HG02642 (cell line): ENCODE data around the gene DDX41.
"Not testable (repeated sequence)": the region's sequence is repeated elsewhere in the genome, so short reads cannot be mapped to it uniquely, and the experiment has no call there.

Source experiments
- ATAC-seq: cut with Tn5 transposase; IDR thresholded peaks from one replicate; pipeline ENCODE4 v1.9.1; 2021; ENCODE audit warnings: mild to moderate bottlenecking; ENCODE audit not compliant: unreplicated experiment, poor library complexity

DDX41 gene

DNA sequence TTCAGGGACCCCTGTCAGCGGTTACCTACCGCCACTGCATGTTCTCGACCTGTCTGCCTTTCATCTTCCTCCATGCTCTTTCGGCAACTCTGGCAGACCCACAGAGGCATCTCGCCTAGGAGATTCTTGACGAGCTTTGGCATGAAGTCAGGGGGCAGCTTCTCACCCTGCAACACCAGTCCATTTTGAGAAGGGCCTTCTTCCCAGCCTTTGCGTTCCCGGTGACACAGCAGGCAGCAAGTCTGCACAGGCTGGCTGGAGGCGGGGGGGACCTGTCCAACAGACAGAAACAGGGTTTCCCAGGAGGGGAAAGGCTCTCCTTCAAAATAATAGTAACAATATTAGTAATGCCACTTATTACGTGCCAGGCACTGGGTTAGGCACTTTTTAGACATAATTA lies 22.1 kb upstream of the DDX41 start:
- no peak for ATAC-seq

DNA sequence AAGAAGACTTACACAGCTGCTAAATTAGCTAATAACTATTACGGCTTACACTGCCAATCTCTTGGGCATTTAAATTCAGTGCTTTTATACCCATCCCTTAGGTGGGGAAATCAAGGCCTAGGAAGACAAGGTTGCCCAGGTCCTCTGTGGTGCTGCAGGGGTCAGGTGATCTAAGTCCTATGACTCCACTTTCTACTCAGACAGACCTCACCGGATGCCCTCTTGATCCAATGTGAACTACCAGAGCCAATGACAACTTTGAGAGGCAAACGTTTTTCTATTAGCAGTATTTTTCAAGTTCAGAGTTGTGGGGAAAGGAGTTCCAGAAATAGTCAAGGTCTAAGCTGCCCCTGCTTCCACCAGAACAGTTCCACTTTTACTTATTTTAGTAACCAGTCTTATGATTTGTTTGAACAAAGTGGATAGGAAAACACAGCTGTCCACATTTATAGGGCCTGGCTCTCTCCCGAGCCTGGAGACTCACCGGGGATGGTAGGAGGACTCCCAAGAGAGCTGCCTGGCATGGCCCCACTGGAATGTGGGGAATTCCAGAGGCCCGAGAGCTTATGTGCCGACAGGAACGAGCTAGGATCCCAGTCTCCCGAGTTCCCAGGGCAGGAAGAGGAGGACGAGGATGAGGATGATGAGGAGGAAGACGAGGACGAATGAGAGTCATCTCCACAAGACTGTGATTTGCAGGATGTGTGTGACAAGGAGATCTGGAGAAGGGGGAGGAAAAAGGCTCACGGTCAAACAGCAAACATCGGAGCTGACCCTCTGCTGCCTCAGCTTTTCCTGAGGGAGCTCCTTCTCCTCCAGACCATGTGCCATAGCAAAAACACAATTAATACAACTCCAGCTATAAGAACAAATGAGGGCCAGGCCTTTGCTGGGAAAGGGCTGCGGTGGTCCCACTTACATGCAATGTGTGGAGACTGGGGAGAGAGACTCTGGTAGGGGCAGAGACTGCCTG lies 20.9 kb upstream of the DDX41 start:
- no peak for ATAC-seq

DNA sequence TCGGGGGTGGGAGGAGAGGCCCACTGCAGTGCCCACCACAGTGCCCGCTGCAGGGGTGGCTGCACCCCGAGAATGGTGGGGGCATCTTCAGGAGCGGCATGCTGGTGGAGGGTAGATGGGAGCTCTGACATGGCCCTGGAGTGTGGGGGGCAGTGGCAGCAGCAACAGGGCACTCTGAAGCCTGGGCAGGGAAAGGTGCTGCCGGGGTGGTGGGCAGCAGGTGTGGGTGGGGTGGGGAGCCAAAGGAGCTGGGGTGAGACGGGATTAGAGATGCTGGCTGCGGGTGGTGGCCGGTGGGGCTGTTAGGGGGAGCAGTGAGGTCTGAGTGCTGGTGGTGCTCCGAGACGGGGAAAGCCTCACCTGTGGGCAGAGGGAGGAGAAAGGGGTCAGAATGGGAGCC lies 19.6 kb upstream of the DDX41 start:
- no peak for ATAC-seq

DNA sequence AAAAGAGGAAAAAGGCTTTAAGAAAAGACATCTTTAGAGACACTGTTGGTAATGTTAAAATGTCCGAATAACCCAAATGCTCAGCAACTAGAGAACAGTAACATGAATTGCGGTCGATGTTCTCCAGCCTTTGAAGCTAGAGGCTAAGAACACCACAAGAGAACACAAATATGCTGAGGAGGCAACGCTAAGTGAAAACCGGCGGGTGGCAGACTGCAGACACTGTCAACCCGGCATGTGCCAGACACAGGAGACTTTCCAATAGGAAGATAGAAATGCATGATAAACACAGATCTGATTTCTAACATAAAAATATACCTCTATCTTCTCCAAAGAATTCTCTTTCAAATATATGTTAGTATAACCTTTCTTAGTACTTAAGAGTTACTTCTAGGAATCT lies 18.4 kb upstream of the DDX41 start:
- no peak for ATAC-seq

DNA sequence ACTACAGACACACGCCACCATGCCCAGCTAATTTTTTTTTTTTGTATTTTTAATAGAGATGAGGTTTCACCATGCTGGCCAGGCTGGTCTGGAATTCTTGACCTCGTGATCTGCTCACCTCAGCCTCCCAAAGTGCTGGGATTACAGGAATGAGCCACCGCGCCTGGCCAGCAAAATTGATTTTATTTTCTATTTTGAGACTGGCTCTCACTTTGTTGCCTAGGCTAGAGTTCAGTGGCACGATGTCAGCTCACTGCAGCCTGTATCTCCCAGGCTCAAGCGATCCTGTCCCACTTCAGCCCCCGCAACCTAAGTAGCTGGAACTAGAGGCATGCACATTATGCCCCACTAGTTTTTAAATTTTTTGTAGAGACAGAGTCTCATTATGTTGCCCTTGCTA lies 17.7 kb upstream of the DDX41 start:
- ATAC-seq, result not testable (repeated sequence)

DNA sequence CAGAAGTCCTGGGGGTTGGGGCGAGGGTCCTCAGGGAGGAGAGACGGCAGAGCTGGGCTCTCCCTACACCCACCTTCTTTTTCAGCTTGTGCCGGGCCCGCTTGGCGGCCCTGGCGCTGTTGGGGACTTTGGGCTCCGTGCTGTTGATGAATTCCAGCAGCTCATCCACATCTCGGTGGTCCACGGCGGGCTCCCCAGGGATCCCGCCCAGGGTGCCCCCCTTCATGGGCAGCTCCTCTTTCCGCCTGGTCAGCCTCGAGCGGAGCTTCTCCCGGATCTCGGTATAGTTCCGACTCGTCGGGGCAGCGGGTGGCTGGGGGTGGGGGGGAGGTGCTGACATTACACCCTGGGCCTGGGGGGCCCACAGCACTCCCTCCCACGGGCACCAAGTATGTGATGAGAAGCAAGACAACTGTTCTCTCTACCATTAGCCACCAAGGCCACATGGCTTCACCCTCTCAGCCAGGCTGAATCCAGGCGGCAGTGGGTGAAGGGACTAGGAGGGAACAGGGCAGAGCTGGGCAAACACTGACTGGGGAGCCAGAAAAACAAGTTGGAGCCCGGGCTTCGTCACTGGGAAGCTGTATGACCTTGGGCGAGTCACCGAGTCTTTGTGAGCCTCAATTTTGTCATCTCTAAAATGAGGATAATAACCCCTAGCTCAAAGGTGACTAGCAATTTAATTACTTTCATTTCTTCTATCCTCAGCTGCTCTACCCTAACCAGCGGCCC lies 14.6 kb upstream of the DDX41 start:
- ATAC-seq, result no peak

DNA sequence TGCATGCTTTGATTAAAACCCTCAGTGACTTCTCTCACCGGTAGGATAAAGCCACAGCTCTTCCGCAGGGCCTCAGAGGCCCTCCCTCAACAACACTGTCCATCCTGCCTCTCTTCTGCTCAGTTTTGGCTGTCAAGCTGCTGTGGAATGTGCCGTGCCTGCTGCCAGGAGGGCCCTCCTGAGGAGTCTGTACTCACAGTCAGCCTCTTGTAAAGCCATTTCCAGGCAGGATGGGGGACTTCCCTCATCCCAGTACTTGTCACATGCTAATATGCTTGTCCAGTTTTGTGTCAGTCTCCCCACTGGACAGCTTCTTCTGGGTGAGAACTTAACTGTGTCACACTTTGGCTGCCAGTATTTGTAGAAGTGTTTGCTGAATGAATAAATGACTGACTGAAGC lies 13.9 kb upstream of the DDX41 start:
- no peak for ATAC-seq

DNA sequence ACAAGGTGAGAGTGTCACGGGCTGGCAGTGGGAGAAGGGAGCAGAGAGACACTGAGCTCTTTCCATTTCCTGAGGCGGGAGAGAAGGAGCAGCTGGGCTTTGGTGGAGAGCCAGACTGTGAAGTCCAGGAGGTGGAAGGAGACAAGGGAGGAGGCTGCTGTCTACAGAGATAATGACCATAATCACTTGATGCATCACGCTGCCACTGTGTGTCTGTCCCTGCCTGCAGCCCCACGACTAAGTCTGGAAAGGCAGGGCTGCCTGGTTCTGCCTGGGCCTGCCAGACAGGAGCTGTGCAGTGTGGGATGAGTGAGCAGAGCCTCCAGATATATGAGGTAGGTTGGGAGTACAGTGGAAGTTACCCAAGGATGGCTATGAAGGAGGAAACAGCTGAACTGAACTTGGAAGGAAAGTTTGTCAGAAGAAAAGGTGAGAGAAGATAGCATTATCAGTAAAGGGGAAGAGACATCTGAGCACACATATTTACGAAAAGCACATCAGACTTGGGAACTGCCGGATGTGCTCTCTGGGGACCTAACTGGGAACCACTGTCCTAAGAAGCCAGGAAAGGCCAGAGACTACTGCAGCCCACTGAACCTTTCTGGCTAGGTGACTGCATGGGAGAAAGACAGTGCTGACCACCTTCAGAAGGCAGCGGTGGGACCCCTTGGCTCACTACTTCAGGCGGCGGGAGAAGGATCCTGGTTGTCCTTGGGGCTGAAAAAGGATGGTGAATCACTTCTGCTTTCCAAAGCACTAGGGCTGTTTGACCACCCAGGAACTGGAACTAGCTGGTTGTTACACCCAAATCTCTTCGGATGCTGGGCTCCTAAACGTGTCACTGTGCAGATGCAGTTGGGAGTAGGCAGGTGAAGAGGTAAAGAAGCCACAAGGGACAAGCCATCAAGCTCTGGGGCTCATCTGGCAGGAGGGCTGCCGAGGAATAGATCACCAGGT lies 12.8 kb upstream of the DDX41 start:
- no peak for ATAC-seq

DNA sequence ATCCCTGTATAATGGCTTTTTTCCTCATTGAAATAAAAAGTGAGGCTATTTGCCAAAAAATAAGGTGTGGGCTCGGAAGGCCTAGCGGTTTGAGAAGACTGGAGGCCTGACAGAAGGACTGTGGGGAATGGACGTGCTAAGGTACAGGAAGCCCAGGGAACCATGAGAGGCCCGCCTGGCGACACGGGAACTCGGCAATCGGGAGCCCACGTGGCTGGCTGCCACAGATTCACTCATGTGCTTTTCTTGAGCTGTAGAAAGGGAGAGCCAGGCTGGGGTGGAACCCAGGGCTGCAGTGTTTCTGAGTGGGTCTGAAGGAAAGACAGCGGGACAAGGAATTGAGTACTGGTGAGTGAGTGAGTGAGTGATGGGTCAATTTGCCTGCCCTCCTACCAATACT lies 11.9 kb upstream of the DDX41 start:
- ATAC-seq, result no peak

DNA sequence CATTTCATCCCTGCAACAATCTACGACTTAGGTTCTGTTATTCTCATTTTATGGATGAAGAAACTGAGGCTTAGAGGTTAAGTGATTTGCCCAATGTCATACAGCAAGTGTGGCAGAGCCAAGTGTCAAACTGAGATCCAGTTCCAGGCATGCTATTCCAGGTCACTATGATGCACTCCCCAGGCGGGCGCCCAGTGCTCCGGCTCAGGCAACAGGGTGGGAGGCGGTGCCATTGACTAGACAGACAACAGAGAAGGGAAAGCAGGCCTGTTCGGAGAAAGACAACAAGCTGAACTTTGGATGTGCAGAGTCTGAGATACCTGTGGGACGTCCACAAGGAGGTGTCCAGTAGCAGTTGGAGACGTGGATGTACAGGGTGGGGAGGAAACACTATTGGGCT lies 10.8 kb upstream of the DDX41 start:
- no peak for ATAC-seq

DNA sequence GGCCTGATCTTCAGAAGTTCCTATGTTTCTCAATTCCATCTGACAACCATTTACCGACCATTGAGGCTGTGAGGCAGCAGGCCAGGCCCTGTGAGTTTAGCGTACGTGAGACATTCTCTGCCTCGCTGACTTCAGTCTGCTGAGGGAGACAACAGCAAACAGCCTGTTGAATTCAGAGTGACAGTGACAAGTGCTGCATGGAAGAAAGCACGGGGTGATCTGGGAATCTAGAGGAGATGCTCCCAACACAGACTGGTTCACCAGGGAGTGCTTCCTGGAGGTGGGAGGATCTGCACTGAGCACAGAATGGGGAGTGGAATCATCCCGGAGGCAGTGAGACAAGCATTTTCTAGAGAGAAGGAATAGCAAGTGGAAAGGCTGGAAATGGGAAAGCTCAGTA lies 10.0 kb upstream of the DDX41 start:
- no peak for ATAC-seq

DNA sequence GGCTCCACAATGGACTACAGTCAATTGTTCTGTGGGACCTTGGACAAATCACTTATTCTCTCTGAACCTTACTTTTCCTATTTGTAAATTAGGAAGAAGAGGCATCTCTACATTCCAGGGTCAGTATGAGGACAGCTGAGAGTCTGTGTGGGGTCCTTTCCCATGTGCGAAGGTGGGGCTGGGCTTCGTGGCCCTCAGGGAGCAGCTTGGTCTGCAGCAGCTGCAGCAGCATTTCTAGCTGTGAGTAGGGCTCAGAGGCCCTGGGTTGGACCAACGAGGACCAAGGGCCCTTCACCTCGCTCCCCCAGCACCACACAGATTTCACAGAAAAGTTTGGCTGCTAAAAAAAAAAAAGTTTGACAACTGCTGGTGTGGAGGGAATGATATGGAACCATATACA lies 9.4 kb upstream of the DDX41 start:
- ATAC-seq, result no peak

DNA sequence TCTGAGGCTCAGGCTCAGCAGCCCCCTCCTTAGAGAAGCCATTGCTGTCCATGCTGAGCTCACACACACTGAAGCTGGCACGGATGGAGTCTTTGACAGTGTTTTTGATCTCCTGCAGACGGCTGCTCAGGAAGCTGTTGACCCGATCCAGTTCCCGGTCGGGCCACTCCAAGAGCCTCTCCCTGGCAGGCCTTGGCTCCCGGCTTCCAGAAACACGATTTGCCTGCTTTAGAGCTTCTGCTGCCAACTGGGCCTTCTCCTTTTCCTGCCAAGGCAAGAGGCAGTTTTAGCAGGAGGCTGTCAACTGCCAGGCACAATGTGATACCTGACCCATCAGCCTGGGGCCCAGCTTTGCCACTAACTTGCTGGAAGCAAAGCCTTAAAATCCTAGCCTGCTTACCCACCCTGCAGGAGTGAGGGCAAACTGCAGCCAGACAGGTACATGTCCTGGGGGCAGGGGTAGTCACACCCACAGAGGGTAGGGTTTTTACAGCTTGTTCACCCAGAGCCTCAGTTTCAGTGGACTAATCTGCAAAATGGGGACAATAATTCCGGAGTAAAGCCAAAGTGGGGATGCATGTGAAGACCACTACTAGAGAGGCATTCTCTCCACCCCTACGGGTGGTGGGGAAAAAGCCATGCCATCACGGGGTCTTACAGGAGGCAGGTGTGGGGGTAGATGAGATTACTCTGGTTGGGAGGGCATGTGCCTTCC lies 8.3 kb upstream of the DDX41 start:
- no peak for ATAC-seq

DNA sequence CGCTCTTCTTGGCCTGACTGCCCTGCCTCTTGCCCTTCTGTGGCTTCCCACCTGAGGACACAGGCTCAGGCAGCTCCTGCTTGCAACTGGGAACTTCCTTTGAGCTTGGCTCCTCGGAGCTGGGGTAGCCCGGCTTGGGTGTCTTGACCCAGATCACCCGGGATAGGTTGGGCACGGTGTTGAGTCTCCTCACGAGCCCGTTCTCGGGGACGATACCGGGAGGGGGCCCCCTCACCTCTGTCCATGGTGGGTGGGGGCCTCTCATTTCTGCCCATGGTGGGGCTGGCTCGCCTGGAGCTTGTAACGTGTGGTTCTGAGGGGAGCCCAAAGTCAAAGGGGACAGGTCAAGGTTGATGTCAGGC lies 7.8 kb upstream of the DDX41 start:
- no peak for ATAC-seq

DNA sequence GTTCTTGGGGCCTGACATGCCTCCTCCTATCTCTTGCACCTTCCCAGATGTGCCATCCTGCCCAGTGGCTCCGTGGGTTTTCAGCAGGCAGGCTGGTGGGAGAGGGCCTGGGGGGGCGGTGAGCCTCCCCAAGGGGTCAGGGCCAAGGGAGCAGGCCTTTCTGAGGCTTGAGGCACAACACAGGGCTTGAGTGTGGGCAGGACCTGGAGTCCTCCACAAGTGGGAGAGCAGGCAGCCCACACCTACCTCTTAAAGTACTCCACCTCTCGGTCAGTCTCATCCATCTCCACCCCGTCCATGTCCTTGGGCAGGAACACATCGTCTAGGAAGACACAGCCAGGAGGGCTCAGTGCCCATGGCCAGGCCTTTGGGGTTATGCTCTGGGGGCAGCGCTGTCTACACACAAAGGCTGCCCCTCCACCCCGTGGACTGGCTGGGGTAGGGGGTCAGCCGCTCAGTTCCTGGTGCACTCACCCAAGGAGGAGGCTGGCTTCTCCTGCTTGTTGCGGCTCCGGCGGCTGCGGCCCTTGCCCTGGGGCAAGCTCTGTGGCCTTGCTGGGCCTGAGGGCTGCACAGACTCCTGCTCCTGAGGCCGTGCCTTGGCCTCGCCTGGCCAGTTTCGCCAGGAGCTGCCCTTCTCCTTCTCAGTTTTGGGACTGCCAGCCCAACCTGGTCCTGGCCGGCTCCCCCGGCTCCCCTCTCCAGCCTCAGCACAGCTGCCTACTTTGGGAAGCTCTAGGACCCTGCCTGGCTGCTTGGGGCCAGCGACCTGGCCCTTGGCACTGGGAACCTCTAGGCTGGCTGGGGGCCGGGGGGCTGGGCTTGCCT lies 7.2 kb upstream of the DDX41 start:
- no peak for ATAC-seq

DNA sequence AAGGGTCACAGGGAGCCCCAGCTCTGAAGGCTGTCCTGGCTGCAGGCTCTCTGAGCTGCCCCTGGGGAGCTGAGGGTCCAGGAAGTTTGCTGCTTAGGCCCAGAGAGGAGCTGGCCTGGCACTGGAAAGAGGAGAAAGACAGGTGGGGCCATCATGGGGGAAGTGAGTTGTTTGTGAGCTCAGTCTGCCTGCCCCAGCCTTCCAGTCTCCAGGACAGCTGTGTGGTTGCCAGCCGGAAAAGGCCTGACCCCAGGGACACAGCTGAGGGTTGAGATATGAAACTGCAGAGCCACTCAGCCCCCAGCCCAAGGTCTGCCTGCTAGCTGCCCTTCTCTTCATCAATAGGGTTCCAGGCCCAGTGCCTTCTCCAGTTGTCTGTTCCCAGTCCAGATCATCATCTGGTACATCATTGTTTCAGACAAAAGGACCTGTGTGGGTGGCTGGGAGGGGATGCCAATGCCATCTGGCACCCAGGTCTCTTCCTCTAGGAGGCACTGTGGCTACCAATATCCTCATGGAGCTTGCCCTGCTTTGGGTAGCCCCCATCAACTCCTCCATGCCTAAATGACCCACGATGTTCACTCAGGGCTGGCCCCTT lies 4.3 kb upstream of the DDX41 start:
- ATAC-seq, result no peak

DNA sequence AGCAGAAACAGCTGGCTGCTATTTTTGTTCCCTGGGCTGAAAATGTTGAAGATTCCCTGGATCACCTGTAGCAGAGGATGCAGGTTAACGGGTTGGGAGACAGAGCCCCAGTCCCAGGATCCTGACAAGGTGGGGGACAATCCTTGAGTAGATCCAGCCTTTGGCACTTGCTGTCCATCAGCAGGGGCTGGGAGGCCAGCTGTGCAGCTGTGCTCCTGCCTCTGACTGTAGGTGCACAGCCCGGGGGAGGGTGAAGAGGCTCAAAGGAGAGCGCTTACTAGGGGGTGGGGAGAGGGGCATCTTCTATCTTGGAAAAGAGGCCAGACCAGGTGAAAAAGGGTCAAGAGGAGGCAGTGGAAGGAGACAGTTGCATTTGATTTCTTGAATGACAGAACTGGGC lies 3.5 kb upstream of the DDX41 start:
- no peak for ATAC-seq

DNA sequence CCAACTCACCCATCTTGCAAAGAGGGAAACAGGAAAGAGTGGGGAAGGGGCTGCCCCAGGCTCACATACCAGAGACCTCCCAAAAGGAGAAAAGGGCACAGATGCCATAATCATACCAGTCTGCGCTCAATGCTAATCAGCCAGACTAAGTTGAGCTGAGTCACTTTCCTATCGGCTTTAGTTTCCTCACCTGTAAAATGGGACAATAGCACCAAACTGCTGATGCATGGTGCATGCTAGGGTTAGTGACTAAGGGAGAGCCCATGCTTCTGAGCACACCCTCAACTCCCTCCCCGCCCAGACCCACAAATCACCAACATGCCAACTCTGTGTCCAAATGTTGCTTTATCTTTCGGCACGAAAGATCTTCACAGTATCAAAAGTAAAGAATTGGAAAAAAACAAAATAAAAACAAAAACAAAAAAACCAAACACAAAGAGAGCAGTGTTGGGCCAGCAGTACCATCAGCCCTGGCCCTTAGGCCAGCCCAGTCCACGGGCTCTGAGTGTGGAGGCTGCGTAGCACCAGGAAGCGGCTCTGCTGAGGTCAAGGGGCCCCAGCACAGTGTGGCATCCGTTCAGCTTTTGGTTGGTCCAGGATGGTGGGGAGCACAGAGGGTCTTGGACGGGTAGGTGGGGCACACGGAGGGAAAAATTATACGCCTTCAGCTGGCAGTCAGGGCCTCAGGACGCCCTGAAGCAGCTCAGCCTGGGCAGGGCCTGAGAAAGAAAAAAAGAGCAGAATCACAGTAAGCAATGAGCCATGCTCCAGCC lies 2.9 kb upstream of the DDX41 start:
- ATAC-seq, result no peak
